NCI-H748 treated with DMSO at 0.1 percent for 48 hours (cell line): Measurements from ENCODE around the gene ACAN.

Experiments used
- DNase-seq: peaks from one replicate; lab custom pipeline; 2025; lab: John Stamatoyannopoulos, UW

The ACAN gene

DNA sequence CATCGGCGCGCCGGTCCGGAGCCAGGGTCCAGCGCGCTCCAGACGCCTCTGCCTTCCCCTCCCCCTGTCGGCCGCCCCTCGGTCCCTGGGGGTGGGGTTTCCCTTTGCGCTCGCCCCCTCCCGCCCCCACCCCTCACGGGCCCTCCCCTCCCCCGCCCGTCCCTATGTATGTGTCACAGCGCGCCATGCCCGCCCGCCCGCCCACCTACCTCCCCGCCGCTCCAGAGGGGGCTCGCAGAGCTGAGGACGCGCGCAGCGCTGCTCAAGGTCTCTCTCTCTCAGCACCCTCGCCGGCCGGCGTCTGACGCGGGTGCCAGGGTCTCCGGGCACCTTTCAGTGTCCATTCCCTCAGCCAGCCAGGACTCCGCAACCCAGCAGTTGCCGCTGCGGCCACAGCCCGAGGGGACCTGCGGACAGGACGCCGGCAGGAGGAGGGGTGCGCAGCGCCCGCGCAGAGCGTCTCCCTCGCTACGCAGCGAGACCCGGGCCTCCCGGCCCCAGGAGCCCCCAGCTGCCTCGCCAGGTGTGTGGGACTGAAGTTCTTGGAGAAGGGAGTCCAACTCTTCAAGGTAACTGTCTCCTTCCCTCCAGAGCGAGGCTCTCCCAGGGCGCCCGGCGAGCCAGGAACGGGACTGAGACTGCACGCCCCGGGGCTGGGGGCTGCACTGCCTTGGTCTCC is at the start of gene ACAN:
TSS of gene ACAN (plus strand) at position 196 of the 679 bp plus-strand sequence. CDS start 32,771 bp downstream, outside the sequence.
- DNase-seq: no peak

DNA sequence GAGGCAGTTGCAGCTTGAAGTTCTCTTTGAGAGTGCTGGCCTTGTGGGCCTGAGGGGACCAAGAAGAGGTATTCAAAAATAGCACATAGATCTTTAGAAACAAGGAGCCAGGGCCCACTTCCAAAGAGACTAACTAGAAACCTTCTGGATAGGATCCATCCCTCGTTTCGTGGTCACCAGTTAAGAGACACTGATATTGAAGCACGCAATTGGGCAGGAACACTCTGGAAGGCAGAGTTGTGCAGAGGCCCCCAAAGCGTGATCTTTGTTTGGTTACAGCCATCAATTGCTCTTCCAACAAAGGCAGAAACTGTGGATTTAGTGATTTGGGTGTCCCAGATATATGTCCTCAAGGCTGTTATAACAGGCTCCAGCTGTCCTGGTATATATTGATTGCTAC is 46.7 kb upstream of the ACAN start:
- DNase-seq: no peak

GRCh38 chr15:88756921-88757320 is 46.3 kb upstream of the ACAN start:
- DNase-seq: no peak

- DNase-seq: no peak
Measured at GRCh38 chr15:88759872-88760271, 43.4 kb upstream of the ACAN start.

GRCh38 chr15:88764448-88764847 is 38.8 kb upstream of the ACAN start:
- DNase-seq: no peak

DNA sequence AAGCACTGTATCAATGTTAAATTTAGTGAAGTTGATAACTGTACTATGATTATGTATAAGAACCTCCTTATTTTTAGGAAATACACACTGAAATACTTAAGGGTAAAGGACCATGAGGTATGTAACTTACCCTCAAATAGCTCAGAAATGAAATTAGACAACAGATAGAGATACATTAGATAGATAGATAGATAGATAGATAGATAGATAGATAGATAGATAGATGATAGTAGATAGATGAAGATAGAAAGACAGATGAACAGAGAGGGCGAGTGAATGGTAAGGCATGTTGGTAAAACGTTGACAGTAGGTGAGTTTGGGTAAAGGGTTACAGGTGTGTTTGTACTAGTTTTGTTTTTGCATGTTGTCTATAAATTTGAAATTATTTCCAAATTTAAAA is 38.0 kb upstream of the ACAN start:
- DNase-seq: no peak

GRCh38 chr15:88769161-88769971 is 33.9 kb upstream of the ACAN start:
- DNase-seq: no peak

DNA sequence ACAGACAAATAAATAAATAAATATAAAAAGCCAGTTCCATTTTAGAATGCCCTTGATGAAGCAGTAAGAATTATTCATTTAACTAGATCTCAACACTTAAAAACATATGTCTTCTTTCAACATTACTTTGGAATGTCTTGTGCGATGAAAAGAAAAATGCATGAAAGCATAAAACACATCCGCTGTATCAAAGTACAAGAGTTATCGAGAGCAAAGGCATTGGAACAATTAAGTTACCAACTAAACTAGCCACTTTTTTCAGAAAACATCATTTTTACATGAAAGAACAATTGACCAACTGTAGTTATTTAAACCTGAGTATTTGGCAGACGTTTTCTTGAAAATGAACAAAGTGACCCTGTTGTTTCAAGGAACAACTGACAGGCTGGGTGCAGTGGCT is 27.5 kb upstream of the ACAN start:
- no peak for DNase-seq

GRCh38 chr15:88776646-88777045 is 26.6 kb upstream of the ACAN start:
- no peak for DNase-seq

DNA sequence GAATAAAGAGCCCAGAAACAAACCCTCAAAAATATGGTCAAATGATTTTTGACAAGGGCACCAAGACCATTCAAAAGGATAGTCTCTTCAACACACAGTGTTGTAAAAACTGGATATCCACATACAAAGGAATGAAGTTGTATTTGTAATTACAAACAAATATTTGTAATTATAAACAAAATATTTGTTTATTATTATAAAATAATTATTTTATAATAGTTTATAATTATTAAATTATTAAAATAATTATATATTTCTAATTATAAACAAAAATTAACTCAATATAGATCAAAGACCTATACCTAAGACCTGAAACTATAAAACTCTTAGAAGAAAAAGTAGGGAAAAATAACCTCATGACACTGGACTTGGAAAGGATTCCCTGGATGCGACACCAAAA is 23.3 kb upstream of the ACAN start:
- DNase-seq: no peak

GRCh38 chr15:88782465-88782864 is 20.8 kb upstream of the ACAN start:
- no peak for DNase-seq

DNA sequence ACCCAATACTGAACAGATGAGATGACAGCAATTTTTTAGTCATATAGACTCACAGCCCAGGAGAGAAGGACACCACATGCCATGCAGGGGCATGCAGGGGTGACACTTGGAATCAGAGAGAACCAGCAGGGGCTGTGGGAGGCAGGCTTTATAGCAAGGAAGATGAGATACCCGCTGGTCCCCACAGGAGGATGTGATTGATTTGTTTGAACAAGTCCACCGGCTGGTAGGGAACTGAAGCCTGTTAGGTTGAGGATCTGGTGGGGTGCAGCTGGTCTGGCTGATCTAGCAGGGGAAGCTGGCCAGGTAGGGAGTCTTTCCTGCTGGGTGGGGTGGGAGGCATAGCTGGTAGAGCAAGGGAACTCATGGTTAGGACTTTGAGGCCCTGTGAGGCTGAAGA is 18.0 kb upstream of the ACAN start:
- DNase-seq: no peak

DNA sequence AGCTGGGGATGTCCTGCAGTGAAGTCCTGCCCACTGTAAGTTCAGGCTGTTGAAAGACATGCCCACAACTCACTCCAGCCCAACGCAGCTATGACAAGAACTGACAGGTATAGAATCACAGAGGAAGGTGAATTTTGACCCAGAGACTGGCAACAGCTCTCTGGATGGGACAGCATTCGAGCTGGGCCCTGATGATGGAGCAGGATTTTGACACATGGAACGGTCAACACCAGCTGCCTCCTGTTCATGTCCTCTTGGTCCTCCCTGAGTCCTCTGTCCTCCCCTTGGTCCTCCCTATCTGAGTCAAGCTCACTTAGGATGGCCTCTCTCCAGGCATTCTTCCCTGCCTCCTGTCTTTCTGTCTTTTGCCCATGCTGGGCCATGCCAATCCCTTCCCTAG is 15.2 kb upstream of the ACAN start:
- no peak for DNase-seq

GRCh38 chr15:88788816-88789215 is 14.4 kb upstream of the ACAN start:
- DNase-seq: no peak

- no peak for DNase-seq
Measured at GRCh38 chr15:88790486-88790885, 12.8 kb upstream of the ACAN start.

GRCh38 chr15:88791637-88792036 is 11.6 kb upstream of the ACAN start:
- no peak for DNase-seq

DNA sequence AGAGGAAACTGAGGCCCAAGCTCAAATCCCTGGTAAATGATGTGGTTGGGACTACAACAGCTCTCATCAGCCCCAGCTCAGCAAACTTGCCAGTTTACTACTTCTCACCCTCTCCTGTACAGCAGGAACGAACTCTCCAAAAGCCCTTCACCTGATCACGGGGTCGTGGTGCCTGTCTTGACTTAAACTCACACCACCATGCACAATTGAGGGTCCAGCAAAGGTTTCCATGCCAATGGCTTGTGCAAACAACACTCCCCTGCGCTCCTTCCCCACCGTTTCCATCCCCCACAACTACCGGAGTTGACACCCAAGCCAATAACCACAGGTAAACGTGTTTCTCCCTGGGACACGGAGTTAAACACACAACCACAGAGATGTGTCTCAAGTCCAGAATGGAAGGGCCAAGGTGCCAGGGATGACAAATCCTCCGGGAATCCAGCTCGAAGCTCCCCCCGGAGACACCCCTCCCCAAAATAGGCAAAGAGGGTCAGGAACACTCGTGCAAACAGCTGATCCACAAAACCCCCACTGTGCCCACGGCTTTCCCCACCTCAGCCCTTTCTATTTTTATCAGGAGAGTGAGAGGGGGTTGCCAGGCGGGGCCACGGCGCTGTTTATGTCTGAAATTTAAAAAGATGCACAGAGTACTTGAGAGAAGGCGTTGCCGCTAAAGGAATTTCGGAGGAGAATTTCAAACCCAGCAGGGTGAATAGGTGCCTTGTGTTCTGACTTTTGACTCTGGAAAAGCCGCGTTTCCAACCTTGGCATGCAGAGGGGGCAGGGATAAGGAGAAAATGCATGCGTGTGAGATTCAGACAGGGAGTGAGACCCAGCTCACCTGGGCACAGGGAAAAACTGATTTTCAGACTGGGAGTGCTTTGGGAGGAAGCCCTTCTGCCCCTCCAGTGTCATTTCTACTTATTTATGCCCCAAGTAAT is 10.6 kb upstream of the ACAN start:
- no peak for DNase-seq

GRCh38 chr15:88794001-88794400 is 9.2 kb upstream of the ACAN start:
- no peak for DNase-seq

- no peak for DNase-seq
Measured at GRCh38 chr15:88797663-88798339, 5.4 kb upstream of the ACAN start.

DNA sequence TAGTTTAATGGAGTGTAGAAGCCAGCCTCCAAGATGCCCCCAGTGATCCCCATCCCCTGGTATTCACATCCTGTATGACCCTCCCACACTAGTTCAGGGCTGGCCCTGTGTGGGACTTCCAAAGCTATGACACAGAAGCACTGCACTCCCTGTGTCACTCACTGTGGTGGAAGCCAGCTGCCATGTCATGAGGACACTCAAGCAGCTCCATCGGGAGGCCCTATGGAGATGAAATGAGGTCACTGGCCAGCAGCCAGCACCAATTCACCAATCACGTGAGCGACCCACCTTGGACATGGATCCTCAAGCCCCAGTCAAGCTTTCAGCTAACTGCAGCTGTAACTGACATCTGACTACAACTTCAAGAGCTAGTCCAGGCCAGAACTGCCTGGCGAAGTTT is 3.9 kb upstream of the ACAN start:
- DNase-seq: no peak

- DNase-seq: no peak
Measured at GRCh38 chr15:88800026-88800425, 3.2 kb upstream of the ACAN start.

DNA sequence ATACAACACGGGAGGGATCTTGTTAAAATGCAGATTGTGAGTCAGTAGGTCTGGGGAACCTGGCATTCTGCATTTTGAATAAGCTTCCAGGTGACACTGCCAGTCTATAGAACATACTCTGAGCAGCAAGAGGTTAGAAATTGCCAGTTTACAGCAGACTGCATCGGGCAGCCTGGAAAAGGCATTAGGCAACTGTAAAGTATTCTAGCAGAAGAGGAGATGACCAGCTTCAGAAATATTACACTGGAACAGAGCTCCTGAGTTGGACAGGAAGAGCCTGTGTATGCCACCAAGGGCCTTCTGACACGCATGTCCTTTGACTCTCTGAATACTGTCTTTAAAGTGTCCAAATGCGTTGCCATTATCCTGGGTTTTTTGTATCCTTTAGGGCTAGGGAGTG is 2.5 kb upstream of the ACAN start:
- DNase-seq: no peak
